ENCODE measurements around the gene ERAL1. TPM values are rescaled to one million over a fixed set of nuclear protein-coding genes. Genes with fewer than 3 reads are reported as not detected.

The ERAL1 gene
- total and polyA plus RNA-seq, 2 experiments from 2014 or later = 30.0 to 77.1 TPM

DNA sequence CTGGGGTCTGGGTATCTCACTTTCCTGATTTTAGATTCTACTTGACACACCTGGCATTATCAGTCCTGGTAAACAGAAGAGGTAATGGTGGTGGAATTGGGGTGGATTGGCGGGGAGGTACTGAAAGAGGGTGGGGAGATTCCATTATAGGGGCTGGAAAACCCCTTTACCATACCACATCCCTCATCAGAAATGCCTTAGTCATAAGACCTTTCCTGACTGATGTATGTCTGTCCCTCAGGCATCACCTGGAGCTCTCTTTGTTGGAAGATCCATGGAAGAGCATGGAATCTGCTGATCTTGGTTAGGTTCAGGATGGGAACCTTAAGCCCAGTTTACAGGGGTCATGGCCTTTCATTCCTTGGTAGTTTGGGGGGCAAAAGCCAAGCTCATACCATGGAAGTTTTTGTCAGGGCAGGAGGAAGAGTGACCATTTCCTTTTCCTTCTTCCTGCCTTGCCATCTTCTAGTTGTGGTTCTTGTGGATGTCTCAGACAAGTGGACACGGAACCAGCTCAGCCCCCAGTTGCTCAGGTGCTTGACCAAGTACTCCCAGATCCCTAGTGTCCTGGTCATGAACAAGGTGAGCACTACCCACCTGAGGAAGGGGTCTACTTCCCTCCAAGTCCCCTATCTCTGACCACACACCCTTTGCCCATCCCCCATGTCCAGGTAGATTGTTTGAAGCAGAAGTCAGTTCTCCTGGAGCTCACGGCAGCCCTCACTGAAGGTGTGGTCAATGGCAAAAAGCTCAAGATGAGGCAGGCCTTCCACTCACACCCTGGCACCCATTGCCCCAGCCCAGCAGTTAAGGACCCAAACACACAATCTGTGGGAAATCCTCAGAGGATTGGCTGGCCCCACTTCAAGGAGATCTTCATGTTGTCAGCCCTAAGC lies 3.3 kb downstream of the ERAL1 start:
- DNase-seq (ENCODE audit: low spot score) = no peak
- no peak overlapping the region for H3K4me2 ChIP-seq
- H2AFZ ChIP-seq = no peak overlapping the region
- H3K79me2 ChIP-seq = peaks cover 13% of the 10 kb centered on the region
- no peak overlapping the region for H3K27ac ChIP-seq
- 92% methylated on average over 3 of the region's 3 CpGs for WGBS (ENCODE audit: low lambda C conversion rate, missing lambda C conversion rate)
- H3K4me1 ChIP-seq (ENCODE audit: insufficient read depth) = peaks cover 9% of the 10 kb centered on the region
- no peaks in the 10 kb centered on the region for H3K27me3 ChIP-seq
- no peaks in the 10 kb centered on the region for H3K36me3 ChIP-seq (replicated peaks; ENCODE audit: insufficient read depth, low read depth)
- H3K9me3 ChIP-seq (ENCODE audit: low read depth) = no peaks in the 10 kb centered on the region
- H3K9me2 ChIP-seq (replicated peaks; ENCODE audit: insufficient read depth) = no peaks in the 10 kb centered on the region
- TF ChIP-seq, protein P1, sequence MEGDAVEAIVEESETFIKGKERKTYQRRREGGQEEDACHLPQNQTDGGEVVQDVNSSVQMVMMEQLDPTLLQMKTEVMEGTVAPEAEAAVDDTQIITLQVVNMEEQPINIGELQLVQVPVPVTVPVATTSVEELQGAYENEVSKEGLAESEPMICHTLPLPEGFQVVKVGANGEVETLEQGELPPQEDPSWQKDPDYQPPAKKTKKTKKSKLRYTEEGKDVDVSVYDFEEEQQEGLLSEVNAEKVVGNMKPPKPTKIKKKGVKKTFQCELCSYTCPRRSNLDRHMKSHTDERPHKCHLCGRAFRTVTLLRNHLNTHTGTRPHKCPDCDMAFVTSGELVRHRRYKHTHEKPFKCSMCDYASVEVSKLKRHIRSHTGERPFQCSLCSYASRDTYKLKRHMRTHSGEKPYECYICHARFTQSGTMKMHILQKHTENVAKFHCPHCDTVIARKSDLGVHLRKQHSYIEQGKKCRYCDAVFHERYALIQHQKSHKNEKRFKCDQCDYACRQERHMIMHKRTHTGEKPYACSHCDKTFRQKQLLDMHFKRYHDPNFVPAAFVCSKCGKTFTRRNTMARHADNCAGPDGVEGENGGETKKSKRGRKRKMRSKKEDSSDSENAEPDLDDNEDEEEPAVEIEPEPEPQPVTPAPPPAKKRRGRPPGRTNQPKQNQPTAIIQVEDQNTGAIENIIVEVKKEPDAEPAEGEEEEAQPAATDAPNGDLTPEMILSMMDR (IDR thresholded peaks at IDR 0.05; ENCODE audit: poor library complexity) = no peak
- no peak for TF ChIP-seq EZH2phosphoT487 (IDR thresholded peaks at IDR 0.05; ENCODE audit: low read depth, severe bottlenecking, unreplicated experiment)
- no peak for TF ChIP-seq EZH2 (IDR thresholded peaks at IDR 0.05; ENCODE audit: borderline replicate concordance)
- no peak overlapping the region for H3K4me3 ChIP-seq
- no peaks in the 10 kb centered on the region for H4K20me1 ChIP-seq (ENCODE audit: insufficient read depth, poor library complexity, severe bottlenecking)

DNA sequence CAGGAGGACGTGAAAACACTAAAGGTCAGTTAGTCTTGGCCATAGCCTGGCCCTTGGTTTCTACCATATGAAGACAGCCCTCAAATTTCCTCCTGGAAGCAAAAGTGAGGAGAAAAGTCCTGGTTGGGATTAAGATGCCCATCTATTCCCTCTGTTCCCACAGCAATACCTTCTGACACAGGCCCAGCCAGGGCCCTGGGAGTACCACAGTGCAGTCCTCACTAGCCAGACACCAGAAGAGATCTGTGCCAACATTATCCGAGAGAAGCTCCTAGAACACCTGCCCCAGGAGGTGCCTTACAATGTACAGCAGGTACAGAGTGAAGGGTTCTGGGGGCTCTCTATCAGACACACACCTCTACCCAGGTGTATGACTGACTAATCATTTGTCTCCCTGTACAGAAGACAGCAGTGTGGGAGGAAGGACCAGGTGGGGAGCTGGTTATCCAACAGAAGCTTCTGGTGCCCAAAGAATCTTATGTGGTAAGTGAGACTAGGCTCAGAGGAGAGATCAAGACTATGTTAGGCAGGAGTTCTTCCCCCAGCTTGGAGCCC lies 4.1 kb downstream of the ERAL1 start:
- H3K4me3 ChIP-seq = no peak overlapping the region
- no peak for DNase-seq (ENCODE audit: low spot score)
- peaks cover 13% of the 10 kb centered on the region for H3K79me2 ChIP-seq
- peaks cover 9% of the 10 kb centered on the region for H3K4me1 ChIP-seq (ENCODE audit: insufficient read depth)
- H2AFZ ChIP-seq = no peak overlapping the region
- TF ChIP-seq, protein P1 (IDR thresholded peaks at IDR 0.05; ENCODE audit: poor library complexity) = no peak
- no peak for TF ChIP-seq EZH2 (IDR thresholded peaks at IDR 0.05; ENCODE audit: borderline replicate concordance)
- no peak for TF ChIP-seq EZH2phosphoT487 (IDR thresholded peaks at IDR 0.05; ENCODE audit: low read depth, severe bottlenecking, unreplicated experiment)
- no peaks in the 10 kb centered on the region for H3K9me2 ChIP-seq (replicated peaks; ENCODE audit: insufficient read depth)
- H3K4me2 ChIP-seq = no peak overlapping the region
- H3K36me3 ChIP-seq (replicated peaks; ENCODE audit: insufficient read depth, low read depth) = no peaks in the 10 kb centered on the region
- H4K20me1 ChIP-seq (ENCODE audit: insufficient read depth, poor library complexity, severe bottlenecking) = no peaks in the 10 kb centered on the region
- H3K9me3 ChIP-seq (ENCODE audit: low read depth) = no peaks in the 10 kb centered on the region
- WGBS (ENCODE audit: low lambda C conversion rate, missing lambda C conversion rate) = 47% methylated on average over 2 of the region's 2 CpGs
- H3K27ac ChIP-seq = no peak overlapping the region
- no peaks in the 10 kb centered on the region for H3K27me3 ChIP-seq

DNA sequence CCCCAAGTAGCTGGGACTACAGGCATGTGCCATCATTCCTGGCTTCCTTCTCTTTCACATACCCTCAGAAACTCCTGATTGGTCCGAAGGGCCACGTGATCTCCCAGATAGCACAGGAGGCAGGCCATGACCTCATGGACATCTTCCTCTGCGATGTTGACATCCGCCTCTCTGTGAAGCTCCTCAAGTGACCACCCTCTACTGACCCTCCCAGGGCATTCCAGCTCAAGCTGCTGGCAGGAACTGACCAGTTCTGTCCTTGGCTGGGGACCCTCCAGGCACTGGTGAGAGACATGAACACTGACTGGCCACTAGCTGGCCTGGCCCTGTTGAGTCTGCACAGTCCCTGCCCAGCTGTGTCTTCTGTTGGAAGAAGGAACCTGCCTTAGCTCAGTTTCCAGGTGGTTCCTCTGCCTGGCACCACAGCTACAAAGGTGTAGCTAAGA lies 5.6 kb downstream of the ERAL1 start:
- 100% methylated on average over 4 of the region's 4 CpGs for WGBS (ENCODE audit: low lambda C conversion rate, missing lambda C conversion rate)
- peaks cover 5% of the 10 kb centered on the region for H3K4me1 ChIP-seq (ENCODE audit: insufficient read depth)

More for the DNA sequence above, 5.6 kb downstream of the ERAL1 start:
- Histone ChIP-seq H3K4me3 (no peak overlapping the region), H3K27ac (no peak overlapping the region), H3K4me2 (no peak overlapping the region), H3K36me3 (replicated peaks; ENCODE audit: insufficient read depth, low read depth) (no peaks in the 10 kb centered on the region), H3K27me3 (no peaks in the 10 kb centered on the region), H3K9me3 (ENCODE audit: low read depth) (no peaks in the 10 kb centered on the region), H4K20me1 (ENCODE audit: insufficient read depth, poor library complexity, severe bottlenecking) (no peaks in the 10 kb centered on the region), H3K79me2 (peaks cover 10% of the 10 kb centered on the region), H3K9me2 (replicated peaks; ENCODE audit: insufficient read depth) (no peaks in the 10 kb centered on the region), H2AFZ (no peak overlapping the region)
- DNase-seq (ENCODE audit: low spot score) = no peak
- no peak for TF ChIP-seq EZH2phosphoT487 (IDR thresholded peaks at IDR 0.05; ENCODE audit: low read depth, severe bottlenecking, unreplicated experiment)
- TF ChIP-seq, protein P1 (IDR thresholded peaks at IDR 0.05; ENCODE audit: poor library complexity) = no peak
- no peak for TF ChIP-seq EZH2 (IDR thresholded peaks at IDR 0.05; ENCODE audit: borderline replicate concordance)

All from hepatocyte (in vitro differentiated cells).